HEK293 (cell line): ENCODE results near the gene SYCN.

Experiments used
- CTCF ChIA-PET: fragments of 350-600 bp; formaldehyde crosslinking; extraction: SDS; loops from one replicate; lab custom pipeline; 2021; ENCODE audit warnings: antibody characterized with exemption; lab: Yijun Ruan, JAX
- POLR2A ChIA-PET: fragments of 300-600 bp; formaldehyde crosslinking; extraction: SDS; loops from one replicate; lab custom pipeline; 2020; ENCODE audit warnings: antibody characterized with exemption, inconsistent platforms; lab: Yijun Ruan, JAX
- H3K27ac ChIP-seq: fragments of 200-500 bp; sonication (Bioruptor generic); 2 replicates; pipeline ENCODE4 v1.5.1; 2014; ENCODE audit warnings: low read depth, low read length, control low read depth, inconsistent platforms; ENCODE audit errors: extremely low read depth
- H3K36me3 ChIP-seq, 2 experiments: fragments of 200-500 bp in 1 of 2; sonication (Bioruptor generic) in 1 of 2; 1 replicate in 1 of 2; 2 replicates in 1 of 2; pipeline ENCODE4 v1.5.1; 2014 to 2017; ENCODE audit warnings: inconsistent platforms in 2 of 2, low read length in 2 of 2; ENCODE audit not compliant: control insufficient read depth in 2 of 2, insufficient read depth in 1 of 2
- H3K4me1 ChIP-seq: fragments of 200-500 bp; sonication (Bioruptor generic); 2 replicates; pipeline ENCODE4 v1.5.1; 2014; ENCODE audit warnings: mild to moderate bottlenecking, low read length, inconsistent platforms; ENCODE audit not compliant: control insufficient read depth, insufficient read depth
- H3K4me3 ChIP-seq: 2 replicates; pipeline ENCODE4 v1.5.1; 2011; ENCODE audit warnings: low read depth, mild to moderate bottlenecking, control low read depth, low read length, moderate library complexity
- H3K9me3 ChIP-seq: fragments of 200-500 bp; sonication (Bioruptor generic); 2 replicates; pipeline ENCODE4 v1.5.1; 2014; ENCODE audit warnings: low read depth, low read length, inconsistent platforms; ENCODE audit not compliant: control insufficient read depth, insufficient read depth
- ATF2 ChIP-seq: fragments of 450-650 bp; formaldehyde crosslinking; IDR thresholded peaks from 2 replicates; pipeline ENCODE4 v1.5.1; 2016; ENCODE audit warnings: missing biosample characterization, missing genetic modification characterization, low read depth
- GLIS1 ChIP-seq: fragments of 450-650 bp; formaldehyde crosslinking; IDR thresholded peaks from 2 replicates; pipeline ENCODE4 v1.5.1; 2016; ENCODE audit warnings: missing biosample characterization, missing genetic modification characterization
- KLF8 ChIP-seq: fragments of 450-650 bp; formaldehyde crosslinking; IDR thresholded peaks from 2 replicates; pipeline ENCODE4 v1.5.1; 2016; ENCODE audit warnings: missing biosample characterization, missing genetic modification characterization
- MZF1 ChIP-seq: fragments of 450-650 bp; formaldehyde crosslinking; IDR thresholded peaks from 2 replicates; pipeline ENCODE4 v1.5.1; 2017; ENCODE audit warnings: missing biosample characterization, missing genetic modification characterization, borderline replicate concordance
- OSR2 ChIP-seq: fragments of 450-650 bp; formaldehyde crosslinking; IDR thresholded peaks from 2 replicates; pipeline ENCODE4 v1.5.1; 2016; ENCODE audit warnings: missing biosample characterization, missing genetic modification characterization
- SP2 ChIP-seq: fragments of 450-650 bp; formaldehyde crosslinking; IDR thresholded peaks from 2 replicates; pipeline ENCODE4 v1.5.1; 2016; ENCODE audit warnings: missing biosample characterization, missing genetic modification characterization
- TSHZ1 ChIP-seq: fragments of 450-650 bp; formaldehyde crosslinking; IDR thresholded peaks from 2 replicates; pipeline ENCODE4 v1.5.1; 2016; ENCODE audit warnings: missing biosample characterization, missing genetic modification characterization, borderline replicate concordance
- ZBTB10 ChIP-seq: fragments of 450-650 bp; formaldehyde crosslinking; IDR thresholded peaks from 2 replicates; pipeline ENCODE4 v1.5.1; 2016; ENCODE audit warnings: missing biosample characterization, missing genetic modification characterization
- ZBTB21 ChIP-seq: fragments of 450-650 bp; formaldehyde crosslinking; IDR thresholded peaks from 2 replicates; pipeline ENCODE4 v1.5.1; 2017; ENCODE audit warnings: missing biosample characterization, missing genetic modification characterization
- ZNF175 ChIP-seq: fragments of 450-650 bp; formaldehyde crosslinking; IDR thresholded peaks from 2 replicates; pipeline ENCODE4 v1.5.1; 2016; ENCODE audit warnings: missing biosample characterization, missing genetic modification characterization
- ZNF280C ChIP-seq: fragments of 450-650 bp; formaldehyde crosslinking; IDR thresholded peaks from 2 replicates; pipeline ENCODE4 v1.5.1; 2016; ENCODE audit warnings: missing biosample characterization, missing genetic modification characterization
- ZNF341 ChIP-seq: fragments of 450-650 bp; formaldehyde crosslinking; IDR thresholded peaks from 2 replicates; pipeline ENCODE4; 2016; ENCODE audit warnings: low read depth, missing biosample characterization, missing genetic modification characterization
- ZNF513 ChIP-seq: fragments of 450-650 bp; IDR thresholded peaks from 2 replicates; pipeline ENCODE4 v1.5.1; 2018; ENCODE audit warnings: missing biosample characterization, missing genetic modification characterization
- ZNF529 ChIP-seq: fragments of 450-650 bp; formaldehyde crosslinking; IDR thresholded peaks from 2 replicates; pipeline ENCODE4 v1.5.1; 2017; ENCODE audit warnings: missing genetic modification characterization, missing biosample characterization; ENCODE audit not compliant: insufficient replicate concordance
- ZNF530 ChIP-seq: fragments of 450-650 bp; formaldehyde crosslinking; IDR thresholded peaks from 2 replicates; pipeline ENCODE4 v1.5.1; 2016; ENCODE audit warnings: low read depth, missing biosample characterization, missing genetic modification characterization
- ZNF580 ChIP-seq: fragments of 450-650 bp; formaldehyde crosslinking; IDR thresholded peaks from 2 replicates; pipeline ENCODE4 v1.5.1; 2016; ENCODE audit warnings: missing biosample characterization, missing genetic modification characterization
- ZNF621 ChIP-seq: fragments of 450-650 bp; formaldehyde crosslinking; IDR thresholded peaks from 2 replicates; pipeline ENCODE4 v1.5.1; 2017; ENCODE audit warnings: missing biosample characterization, missing genetic modification characterization
- ZNF629 ChIP-seq: fragments of 450-650 bp; formaldehyde crosslinking; IDR thresholded peaks from 2 replicates; pipeline ENCODE4 v1.5.1; 2017; ENCODE audit warnings: missing biosample characterization, missing genetic modification characterization
- ZNF670 ChIP-seq: fragments of 450-650 bp; formaldehyde crosslinking; IDR thresholded peaks from 2 replicates; pipeline ENCODE4 v1.5.1; 2016; ENCODE audit warnings: missing biosample characterization, missing genetic modification characterization, low read depth
- ZNF701 ChIP-seq: fragments of 450-650 bp; formaldehyde crosslinking; IDR thresholded peaks from 2 replicates; pipeline ENCODE4 v1.5.1; 2016; ENCODE audit warnings: missing biosample characterization, missing genetic modification characterization
- ZNF76 ChIP-seq: fragments of 450-650 bp; formaldehyde crosslinking; IDR thresholded peaks from 2 replicates; pipeline ENCODE4; 2016; ENCODE audit warnings: low read depth, missing biosample characterization, missing genetic modification characterization, borderline replicate concordance

The SYCN gene

GRCh38 chr19:39232708-39233107 is 28.6 kb upstream of the SYCN start:
- TF ChIP-seq ZNF629 (no peak), GLIS1 (tag by site-specific recombination) (peak; percentile 46; the same call in 1 of the 2 replicates), ZNF529 (no peak), ZNF76 (tag by site-specific recombination) (no peak), ZNF513 (tag by site-specific recombination) (no peak)
- Histone ChIP-seq H3K36me3 (no peaks in the 10 kb centered on the region; a peak in 1 of 3 replicates), H3K27ac (no peak overlapping the region), H3K4me1 (peaks cover 3% of the 10 kb centered on the region; the same call in 1 of the 2 replicates), H3K9me3 (no peaks in the 10 kb centered on the region), H3K4me3 (no peak overlapping the region)
- ChIA-PET POLR2A (no interaction called here), CTCF (interaction anchor here (0.6 to 1.1 kb wide), 3 partner anchors 10 to 179 kb away, joined by 3 to 5 read pairs (median 4); partner anchors contain the start of gene PLEKHG2)

- Histone ChIP-seq H3K27ac (no peak overlapping the region), H3K36me3 (no peaks in the 10 kb centered on the region; a peak in 1 of 3 replicates), H3K4me1 (no peaks in the 10 kb centered on the region), H3K4me3 (no peak overlapping the region), H3K9me3 (no peaks in the 10 kb centered on the region)
- ChIA-PET POLR2A (no interaction called here), CTCF (interaction anchor here (1.5 kb wide), 1 partner anchor 108 kb away, joined by 10 read pairs; no protein-coding TSS in a partner anchor)
- no peak for TF ChIP-seq ZNF621 (tag by site-specific recombination)
- no peak for TF ChIP-seq ZNF175
- no peak for TF ChIP-seq KLF8 (tag by site-specific recombination)
- TF ChIP-seq MZF1 (tag by site-specific recombination): no peak
- TF ChIP-seq ZNF341 (tag by site-specific recombination): no peak
- no peak for TF ChIP-seq ZNF701
- TF ChIP-seq ATF2 (tag by site-specific recombination): peak; percentile 92
- no peak for TF ChIP-seq OSR2 (tag by site-specific recombination)
- TF ChIP-seq ZNF280C (tag by site-specific recombination): no peak
- TF ChIP-seq ZNF580: peak; percentile 62; the same call in 1 of the 2 replicates
- 0 out of 2 replicates have a peak, but pooled peaks have one; percentile 33 for TF ChIP-seq ZBTB10 (tag by site-specific recombination)
- TF ChIP-seq SP2: no peak
- no peak for TF ChIP-seq ZNF670 (tag by site-specific recombination)
- peak; percentile 85 for TF ChIP-seq ZNF530
- peak; percentile 48; the same call in 1 of the 2 replicates for TF ChIP-seq ZBTB21 (tag by site-specific recombination)
- no peak for TF ChIP-seq TSHZ1 (tag by site-specific recombination)
These were observed 26.2 kb upstream of the SYCN start for GRCh38 chr19:39230096-39230764.
